HG03378 (cell line): ENCODE results near the gene SLC9A3.
A peak's percentile ranks its signal among the peaks of the same experiment; 100 is the strongest.

Source experiments
- ATAC-seq: cut with Tn5 transposase; IDR thresholded peaks from one replicate; pipeline ENCODE4 v1.9.1; 2021; ENCODE audit warnings: mild to moderate bottlenecking, moderate library complexity; ENCODE audit not compliant: unreplicated experiment

SLC9A3 gene

GRCh38 chr5:448061-448765 is 76.0 kb downstream of the SLC9A3 start:
- ATAC-seq = no peak

- no peak for ATAC-seq
Observed at GRCh38 chr5:447501-447900, 76.7 kb downstream of the SLC9A3 start.

- ATAC-seq = no peak
Observed at GRCh38 chr5:446883-447263, 77.4 kb downstream of the SLC9A3 start.

- no peak for ATAC-seq
Observed at GRCh38 chr5:446066-446882, 78.0 kb downstream of the SLC9A3 start.

- no peak for ATAC-seq
Observed at GRCh38 chr5:445591-445990, 78.7 kb downstream of the SLC9A3 start.

GRCh38 chr5:444226-444625 is 80.0 kb downstream of the SLC9A3 start:
- no peak for ATAC-seq

GRCh38 chr5:443239-444151 is 80.8 kb downstream of the SLC9A3 start:
- no peak for ATAC-seq

GRCh38 chr5:442335-443238 is 81.7 kb downstream of the SLC9A3 start, which contains the start of gene EXOC3:
Gene EXOC3, plus strand, starts transcription at chr5:443176. Its CDS starts 3,030 bp downstream, at chr5:446206.
- ATAC-seq = peak; percentile 66

GRCh38 chr5:441996-442334 is 82.3 kb downstream of the SLC9A3 start:
- ATAC-seq = no peak

- no peak for ATAC-seq
Observed at GRCh38 chr5:440401-441201, 83.6 kb downstream of the SLC9A3 start.

- no peak for ATAC-seq
Observed at GRCh38 chr5:439636-440035, 84.6 kb downstream of the SLC9A3 start.

GRCh38 chr5:439181-439580 is 85.1 kb downstream of the SLC9A3 start:
- ATAC-seq = no peak

- no peak for ATAC-seq
Observed at GRCh38 chr5:438481-438981, 85.7 kb downstream of the SLC9A3 start.

- no peak for ATAC-seq
Observed at GRCh38 chr5:437281-437771, 86.9 kb downstream of the SLC9A3 start.

- ATAC-seq = no peak
Observed at GRCh38 chr5:436641-436975, 87.6 kb downstream of the SLC9A3 start.

- ATAC-seq = no peak
Observed at GRCh38 chr5:435961-436640, 88.1 kb downstream of the SLC9A3 start.

GRCh38 chr5:435156-435790 is 89.0 kb downstream of the SLC9A3 start:
- no peak for ATAC-seq

- ATAC-seq = no peak
Observed at GRCh38 chr5:434443-435146, 89.7 kb downstream of the SLC9A3 start.
